ENCODE data around the gene TSFM. TPM values are rescaled to one million over a fixed set of nuclear protein-coding genes. Genes with fewer than 3 reads are reported as not detected.

TSFM gene
- total RNA-seq, 1 donor from 2014 or later: 27.3 TPM

DNA sequence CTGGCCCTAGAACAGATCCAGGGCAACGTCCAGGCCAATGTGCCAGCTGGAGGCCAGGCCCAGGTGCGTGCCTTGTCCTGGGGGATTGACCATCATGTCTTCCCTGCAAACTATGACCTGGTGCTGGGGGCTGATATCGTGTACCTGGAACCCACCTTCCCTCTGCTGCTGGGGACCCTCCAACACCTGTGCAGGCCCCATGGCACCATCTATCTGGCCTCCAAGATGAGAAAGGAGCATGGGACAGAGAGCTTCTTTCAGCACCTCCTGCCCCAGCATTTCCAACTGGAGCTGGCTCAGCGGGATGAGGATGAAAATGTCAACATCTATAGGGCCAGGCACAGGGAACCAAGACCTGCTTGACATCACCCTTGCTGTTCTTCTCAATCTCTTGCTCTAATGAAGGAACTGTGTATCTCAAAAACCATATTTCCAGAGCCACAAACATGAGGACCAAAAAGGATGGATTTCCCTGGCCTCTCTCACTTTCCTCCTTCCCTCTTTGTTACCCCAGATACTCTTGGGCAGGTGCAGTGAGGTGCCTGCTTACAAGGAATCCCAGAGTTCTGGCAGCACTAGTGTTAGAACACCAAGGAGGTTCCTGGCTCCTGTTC lies 2.2 kb upstream of the TSFM start:
- DNase-seq: no peak

DNA sequence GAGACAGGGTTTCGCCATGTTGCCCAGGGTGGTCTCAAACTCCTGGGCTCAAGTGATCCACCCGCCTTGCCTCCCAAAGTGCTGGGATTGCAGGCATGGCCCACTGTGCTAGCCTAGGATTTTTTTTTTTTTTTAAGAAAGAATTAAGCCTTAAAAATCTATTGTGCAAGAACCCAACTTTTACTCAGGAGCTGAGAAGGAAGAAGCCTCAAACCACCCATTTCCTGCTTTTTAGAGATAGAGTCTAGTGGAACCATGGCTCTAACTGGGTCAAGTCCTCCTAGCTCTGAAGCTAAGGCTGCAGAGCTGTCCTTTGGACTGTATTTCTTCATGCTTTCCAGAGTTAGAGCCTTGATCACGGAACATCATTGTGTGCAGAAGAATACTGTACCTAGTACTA lies 1.3 kb upstream of the TSFM start:
- DNase-seq: no peak

DNA sequence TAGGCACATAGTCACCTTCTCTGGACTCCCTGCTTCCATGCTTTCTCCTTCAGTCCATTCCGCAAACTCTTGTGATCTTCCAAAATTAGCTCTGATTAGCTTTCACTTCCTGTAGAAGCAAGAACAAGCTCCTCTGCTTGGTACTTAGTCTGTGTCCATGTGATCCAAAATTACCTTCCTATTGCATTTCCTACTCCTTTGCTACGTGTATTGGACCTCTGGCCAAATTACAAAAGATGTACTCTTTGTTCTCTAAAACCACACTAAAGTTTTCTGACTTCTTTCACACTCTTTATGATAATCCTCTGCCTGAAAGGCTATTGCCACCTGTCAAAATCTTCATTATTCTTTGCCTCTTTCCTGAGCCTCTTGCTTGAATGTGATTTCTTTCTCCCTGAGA lies 786 bp upstream of the TSFM start:
- no peak for DNase-seq

DNA sequence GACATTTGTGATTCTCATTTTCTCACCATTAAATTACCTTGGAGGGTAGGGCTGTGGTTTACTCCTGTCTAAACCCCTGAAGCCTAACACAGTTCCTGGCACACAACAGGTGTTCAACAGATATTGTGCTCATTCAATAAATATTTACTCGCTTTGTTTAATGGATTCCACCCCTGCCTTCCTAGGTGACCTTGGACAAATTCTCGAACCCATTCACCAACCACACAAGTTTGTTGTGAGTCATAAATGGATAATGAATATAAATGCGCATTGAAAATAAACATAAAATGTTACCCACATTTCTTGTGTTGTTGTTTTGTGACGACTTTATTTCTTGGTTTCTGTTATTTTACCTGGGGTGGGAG lies 362 bp upstream of the TSFM start:
- no peak for DNase-seq

DNA sequence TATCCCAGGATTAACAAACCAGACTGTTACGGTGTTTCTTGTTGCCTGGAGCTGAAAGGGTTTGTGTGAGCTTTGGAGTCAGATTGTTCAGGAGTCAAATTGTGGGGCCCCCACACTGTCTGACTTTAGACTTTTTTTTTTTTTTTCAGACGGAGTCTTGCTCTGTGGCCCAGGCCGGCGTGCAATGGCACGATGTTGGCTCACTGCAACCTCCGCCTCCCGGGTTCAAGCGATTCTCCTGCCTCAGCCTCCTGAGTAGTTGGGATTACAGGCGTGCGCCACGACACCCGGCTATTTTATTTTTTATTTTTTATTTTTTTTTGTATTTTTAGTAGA lies 847 bp downstream of the TSFM start:
- DNase-seq: no peak

DNA sequence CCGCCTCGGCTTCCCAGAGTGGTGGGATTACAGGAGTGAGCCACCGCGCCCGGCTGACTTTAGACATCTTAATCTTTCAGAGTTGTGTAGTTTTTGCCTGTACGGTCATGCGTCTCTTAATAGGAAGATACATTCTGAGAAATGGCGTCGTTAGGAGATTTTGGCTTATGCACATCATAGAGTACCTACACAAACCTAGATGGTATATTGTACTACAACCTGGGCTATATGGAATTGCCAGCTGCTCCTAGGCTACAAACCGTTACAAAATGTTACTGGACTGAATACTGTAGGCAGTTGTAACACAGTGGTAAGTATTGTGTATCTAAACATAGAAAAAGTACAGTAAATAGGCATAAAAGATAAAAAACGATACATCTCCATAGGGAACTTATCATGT lies 1.3 kb downstream of the TSFM start:
- DNase-seq: no peak

DNA sequence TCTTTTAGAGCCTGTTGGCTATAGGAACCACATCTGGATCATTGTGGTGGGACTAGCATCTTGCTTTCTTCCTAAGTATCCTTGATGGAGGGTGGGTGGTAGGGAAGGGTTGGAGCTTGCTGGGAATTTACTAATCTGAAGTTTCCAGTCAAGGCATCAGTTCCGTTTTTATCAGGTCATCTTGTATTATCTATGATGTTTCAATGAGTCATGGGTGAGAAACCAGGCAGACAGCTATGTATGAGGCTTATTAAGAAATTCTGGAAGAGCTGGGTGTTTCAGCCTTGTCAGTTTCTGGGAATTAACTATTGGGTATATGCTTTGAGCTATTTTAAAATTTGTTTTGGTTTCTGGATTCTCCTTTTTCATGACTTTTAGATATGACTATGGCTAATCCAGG lies 11.3 kb downstream of the TSFM start:
- DNase-seq: no peak

DNA sequence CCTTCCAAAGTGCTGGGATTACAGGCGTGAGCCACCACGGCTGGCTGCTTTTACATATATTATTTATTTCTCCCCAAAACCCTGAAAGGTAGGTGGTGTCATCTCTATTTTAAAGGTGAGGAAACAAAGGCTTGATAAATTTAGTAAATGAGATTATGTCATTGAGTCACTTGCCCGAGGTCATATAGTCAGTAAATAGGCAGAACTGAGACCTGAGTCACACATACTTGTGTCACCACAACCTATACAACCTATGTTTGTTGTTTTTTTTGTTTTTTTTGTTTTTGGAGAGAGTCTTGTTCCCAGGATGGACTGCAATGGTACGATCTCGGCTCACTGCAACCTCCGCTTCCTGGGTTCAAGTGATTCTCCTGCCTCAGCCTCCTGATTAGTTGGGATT lies 12.8 kb downstream of the TSFM start:
- no peak for DNase-seq

DNA sequence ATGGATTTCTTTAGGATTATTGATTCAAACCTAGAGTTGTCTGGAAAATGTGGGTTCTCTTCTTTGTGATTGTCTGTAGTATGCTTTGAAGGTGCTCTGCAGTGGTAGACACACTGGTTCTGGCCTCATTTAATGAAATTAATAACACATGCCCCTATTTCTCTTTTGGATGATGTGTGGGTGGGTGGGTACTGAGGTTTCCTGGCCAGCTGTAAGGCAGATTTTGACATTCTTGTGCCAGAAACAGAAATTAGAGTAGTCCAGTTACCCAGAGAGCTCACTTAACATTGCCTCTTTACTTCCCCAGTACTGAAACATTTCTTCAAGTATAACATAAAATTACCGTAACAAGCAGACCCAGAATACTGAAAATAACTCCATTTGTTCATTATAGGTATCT lies 14.4 kb downstream of the TSFM start:
- DNase-seq: no peak

DNA sequence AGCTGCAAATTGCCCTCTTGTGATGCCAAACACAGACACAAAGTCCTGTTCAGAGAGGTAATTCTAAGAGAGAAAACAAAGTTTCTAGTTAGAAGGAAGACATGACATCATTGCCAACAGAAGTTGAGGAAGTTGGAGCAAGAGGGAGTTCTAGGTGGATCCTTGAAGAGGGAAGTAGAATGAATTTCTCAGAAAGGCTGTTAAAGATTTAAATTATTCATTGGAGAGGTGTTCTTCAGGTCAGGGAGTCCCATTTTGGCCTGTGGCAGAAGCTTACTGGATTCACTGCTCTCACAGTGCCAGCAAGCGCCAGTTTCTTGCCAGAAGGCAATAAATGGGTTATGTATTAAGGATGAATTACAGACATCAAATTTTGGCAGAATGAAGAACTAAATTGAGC lies 15.3 kb downstream of the TSFM start:
- no peak for DNase-seq

DNA sequence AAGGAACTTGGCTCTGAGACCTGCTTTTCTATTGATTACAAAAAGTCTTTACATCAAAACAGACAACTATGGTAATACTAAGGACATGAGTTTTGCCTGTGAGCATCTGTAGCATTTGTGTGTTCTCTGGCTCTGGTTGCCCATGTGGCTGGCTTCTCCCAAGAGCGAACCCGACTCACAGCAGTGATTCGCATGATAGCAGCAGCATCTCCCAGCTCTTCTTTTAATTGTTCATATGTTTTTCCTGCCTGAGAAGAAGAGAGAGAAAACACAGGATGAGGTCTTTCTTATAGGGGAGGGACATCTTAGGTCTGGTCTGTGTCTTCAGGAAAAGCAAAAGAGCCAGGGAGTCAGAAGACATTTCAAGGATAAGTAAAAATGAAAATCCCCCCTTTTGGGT lies 18.4 kb downstream of the TSFM start:
- no peak for DNase-seq

DNA sequence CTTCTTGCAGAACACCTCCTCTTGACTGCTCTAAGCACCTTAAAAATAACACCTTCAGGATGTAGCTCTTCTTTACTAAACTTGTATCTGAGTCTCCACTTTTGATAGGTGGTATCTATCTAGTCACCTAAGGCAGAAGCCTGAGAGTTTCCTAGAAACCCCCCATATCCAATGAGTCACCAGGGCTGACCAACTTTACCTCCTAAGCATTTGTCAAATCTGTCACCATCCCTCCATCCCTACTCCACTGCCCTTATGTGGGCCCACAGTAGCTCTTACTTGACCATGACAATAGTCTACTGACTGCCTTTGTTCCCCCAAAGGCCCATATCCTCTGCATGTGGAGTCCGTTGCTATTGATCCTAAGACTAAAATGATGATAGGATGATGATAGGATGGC lies 20.0 kb downstream of the TSFM start:
- DNase-seq: no peak

DNA sequence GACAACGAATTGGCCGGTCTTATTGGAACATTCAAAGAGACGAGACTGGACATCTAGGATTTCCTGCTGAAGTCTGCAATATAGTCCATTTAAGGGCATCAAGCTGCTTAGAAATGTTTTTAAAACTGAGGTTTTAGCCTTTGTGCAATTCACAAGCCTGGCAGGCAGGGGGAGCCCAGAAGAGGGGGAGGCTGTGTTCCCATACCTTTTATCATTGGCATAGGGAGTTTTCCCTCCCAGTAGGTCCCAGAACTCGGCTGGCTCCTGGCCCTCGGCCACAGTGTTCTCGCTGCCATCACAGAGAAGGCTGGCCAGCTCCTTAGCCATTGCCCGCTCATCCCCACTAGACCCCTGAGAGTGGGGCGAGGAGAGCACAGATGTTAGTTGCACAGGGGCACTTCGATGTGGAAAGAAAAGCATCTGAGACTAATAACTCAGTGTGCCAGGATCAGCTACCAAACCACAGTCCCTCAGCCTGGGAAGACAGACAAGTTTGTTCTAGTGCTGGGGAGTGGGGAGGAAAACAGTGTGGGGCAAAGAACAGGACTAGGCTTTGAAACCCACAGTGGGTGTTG lies 20.8 kb downstream of the TSFM start:
- DNase-seq: no peak

DNA sequence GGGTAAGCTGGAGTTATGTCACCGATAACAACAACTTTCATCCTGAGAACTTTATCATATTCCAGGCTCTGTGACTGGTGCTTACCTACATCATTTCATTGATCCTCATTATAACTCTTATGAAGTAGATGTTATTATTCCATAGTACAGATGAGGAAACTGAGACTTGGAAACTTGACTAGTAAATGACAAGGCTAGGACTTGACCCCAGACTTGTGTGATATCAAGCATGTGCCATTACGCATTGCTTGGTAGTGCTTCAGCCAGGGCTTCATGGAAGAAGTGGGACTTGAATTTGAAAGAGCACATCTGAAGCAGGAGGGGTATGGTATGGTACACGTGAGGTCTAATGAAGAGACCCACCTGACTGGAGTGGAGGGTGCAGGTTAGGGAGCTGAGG lies 24.1 kb downstream of the TSFM start:
- no peak for DNase-seq

DNA sequence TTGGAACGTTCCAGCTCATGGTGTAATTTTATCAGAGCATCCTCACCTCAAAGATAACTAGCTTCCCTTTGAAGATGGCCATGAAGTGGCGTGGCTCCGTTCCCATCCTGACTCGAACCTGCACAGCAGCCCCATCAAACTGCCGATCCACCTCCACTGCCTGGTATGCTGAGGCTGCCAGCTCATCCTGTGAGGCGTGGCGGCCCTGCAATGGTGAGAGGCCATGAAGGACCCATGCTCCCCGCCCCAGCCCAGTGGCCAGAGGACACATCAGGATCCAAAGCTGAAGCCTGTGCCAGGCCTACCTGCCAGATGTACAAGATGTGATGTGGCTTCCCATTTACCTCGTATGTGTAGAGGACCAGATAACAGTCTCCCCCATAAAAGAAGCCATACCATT lies 24.7 kb downstream of the TSFM start:
- DNase-seq: no peak

DNA sequence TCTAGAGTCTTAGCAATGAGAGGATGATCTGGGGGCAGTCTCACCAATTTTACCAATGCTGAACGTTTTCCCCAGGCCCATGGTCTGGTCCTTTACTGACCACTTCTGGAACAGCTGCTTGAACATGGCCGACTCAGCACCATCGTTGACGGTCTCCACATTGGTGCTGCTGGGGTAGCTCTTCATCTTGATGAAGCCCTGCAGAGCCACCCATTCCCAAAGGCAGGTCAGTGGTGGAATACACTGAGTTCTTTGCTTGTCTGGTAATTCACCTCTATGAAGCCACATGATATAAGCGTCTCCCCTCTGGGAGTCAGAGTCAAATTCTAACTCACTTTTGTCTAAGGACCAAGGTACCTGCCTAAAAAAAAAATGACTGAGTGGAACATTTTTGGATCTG lies 25.8 kb downstream of the TSFM start:
- DNase-seq: no peak

DNA sequence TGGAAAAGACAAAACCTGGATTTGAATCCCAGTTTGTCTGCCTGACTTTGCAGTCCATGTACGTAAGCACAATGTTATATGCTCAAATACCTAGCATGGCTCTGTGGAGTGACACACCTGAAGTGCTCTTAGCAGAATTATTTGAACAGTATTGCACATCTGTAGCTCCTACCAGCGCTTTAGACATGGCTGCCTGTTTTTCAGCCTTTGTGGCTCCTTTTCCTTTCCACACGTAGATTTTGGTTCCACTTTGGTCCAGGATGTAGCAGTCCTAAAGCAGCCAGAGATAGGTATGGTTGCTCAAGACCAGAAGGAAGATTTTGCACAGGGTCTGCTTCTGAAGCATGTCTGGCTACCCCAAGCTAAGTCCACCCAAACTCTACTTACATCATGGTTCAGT lies 26.8 kb downstream of the TSFM start:
- no peak for DNase-seq

DNA sequence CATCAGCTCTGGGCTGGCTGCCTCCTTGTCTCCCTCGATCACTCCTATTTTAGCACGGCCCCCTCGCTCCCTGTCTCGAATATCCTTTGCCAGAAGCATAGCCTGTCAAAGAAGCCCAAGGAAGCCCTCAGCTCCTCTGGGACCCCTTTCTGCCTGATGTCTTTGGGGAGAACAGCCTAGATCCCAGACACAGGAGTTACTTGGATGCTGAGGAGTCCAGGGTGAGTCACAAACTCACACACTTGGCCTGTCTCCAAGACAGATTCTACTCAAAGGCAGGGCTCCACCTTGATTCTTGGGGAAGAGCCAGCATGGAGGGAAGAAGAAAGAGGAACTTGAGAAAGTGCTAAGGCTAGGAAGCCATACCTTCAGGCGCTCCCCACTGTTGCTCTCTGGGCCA lies 27.9 kb downstream of the TSFM start:
- no peak for DNase-seq

DNA sequence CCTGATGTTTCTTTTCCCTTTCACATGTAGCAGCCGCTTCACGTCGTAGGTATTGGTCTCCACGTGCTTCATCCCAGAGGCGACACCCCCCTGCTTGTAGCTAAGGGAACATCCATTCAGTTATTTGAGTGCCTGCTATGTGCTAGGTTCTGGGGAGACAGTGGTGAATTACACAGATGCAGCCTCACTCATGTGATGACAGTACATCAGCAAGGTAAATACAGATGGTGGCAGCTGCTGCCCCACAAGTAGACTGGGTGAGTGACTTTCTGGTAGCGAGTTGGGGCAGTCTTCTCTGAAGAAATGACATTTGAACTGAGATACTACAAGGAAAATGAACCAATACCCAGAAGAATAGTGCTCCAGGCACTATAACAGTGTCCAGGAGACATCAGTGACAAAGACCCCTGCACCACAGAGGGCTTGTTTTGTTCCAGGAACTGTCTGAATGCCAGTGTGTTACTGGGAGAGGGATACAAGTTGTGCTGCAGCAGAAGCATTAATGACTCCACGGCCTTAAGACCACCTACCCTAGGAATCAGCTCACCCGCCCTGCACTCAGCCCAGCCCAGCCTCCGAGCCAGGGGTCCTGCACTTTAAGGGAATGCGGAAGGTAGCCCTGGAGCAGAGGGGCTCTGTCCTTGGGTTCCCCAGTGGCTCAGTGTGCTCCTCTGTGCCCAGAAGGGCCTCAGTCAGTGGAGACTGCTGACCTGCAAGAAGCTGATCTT lies 28.6 kb downstream of the TSFM start:
- DNase-seq: no peak

DNA sequence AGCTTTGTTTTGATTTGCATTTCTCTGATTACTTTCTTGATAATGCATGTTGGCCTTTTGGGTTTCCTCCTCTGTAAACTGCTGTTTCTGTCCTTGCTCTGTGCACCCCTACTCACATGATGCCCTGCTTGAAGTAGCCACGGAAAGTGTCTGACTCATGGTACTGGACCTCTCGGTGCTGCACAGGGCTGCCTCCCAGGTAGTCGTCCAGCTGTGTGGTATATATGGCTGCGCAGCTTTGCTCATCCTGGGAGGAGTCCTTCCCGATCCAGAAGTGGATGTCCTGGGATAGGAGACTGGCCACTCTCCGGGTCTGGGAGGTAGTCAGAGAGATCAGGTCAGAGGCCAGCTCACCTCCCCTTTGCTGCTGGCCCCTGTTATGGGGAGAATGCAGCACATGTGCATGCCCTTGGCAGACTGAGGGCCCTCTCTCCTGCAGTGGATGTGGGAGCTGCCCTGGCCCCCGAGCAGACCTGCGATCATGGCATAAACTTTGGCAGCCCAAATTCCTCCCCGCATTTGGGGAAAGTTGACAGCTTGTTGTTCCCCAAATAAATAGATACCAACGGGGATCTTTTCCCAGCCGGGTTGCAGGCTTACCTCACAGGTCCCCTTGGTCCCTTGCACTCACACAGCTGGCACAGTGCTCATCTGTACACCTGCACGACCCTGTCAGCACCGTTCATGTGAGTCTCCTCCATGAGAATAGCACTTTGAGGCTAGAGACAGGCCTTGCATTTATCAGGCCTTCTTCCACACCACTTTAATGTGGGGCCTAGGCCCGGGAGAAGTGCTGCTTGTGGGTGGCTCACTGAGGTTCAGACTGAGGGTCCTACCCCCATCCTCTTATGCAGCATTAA lies 30.8 kb downstream of the TSFM start:
- DNase-seq: no peak

DNA sequence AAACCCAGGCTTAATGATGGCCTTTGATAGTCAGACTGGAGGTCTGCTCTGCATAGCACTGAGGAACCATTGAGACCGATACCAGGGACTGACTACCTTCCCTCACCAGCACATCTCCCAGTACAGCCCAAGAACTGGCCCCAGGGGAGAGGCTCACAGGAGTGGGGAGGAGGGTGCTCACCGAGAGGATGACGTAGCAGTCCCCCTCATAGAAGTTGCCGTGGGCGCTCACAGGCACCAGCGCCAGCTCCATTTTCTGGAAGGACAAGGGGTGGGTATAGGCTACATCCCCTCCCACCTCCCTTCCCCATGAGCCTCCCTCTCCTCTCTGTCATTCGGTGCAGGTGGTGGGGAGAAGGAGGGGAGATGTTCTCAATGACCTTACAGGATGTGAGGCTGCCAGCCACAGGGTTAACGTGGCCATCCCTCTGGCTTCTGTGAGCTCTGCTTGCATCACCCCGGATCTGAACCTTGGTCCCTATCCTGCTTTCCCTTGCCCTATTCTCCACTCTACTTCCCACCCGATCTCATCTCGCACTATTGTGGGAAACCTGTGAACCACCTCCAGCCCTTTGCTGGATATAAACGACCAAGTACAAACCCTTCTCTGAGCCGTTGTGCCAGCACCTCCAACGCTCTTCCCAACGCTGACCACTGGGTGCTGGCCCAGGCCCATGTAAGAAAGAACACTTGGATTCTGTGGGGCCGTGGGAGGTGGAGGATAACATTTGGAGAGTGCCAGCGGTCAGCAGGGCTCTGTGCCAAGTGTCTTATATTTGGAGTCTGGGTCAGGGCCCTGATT lies 31.6 kb downstream of the TSFM start:
- no peak for DNase-seq

DNA sequence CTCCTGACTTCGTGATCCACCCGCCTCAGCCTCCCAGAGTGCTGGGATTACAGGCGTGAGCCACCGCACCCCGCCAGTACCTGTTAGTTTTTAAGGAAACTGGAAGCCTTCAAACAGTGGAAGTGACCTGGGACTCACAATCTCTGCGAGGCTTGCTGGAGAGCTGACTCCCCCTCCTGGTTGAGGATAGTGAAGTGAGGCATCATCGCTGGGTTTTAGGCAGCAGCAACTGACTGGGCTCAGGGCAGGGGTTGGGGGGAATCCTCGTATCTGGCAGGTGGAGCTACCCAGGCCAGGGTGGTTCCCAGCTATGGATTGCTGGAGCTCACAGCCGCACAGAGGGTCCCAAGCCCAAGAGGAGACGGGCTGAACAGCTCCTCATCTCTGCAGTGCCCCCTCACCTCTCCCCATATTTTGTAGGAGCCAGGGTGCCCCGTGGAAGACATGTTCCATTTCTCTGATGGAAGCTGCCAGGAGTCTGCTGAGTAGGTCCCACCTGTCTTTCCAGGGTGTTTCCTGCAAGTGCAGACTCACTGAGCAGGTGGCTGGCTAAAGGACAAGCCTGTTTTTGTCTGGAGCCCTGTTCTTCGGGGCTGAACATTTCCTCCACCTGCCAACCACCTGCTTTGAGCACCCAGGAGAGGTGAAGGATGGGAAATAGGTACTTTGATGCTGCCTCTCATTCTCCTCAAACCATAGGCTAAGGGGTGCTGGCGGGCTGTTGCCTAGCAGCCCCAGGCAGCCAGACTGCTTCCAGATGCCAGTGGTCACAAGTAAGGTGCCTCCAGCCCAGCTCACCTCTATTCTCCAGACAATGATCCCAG lies 32.8 kb downstream of the TSFM start:
- DNase-seq: no peak
